GM21390 (cell line): Measurements from ENCODE around the gene KRT82.
"Not testable (repeated sequence)": the region's sequence is repeated elsewhere in the genome, so short reads cannot be mapped to it uniquely, and the experiment has no call there.

ENCODE experiments used
- ATAC-seq: cut with Tn5 transposase; IDR thresholded peaks from one replicate; pipeline ENCODE4 v1.9.1; 2021; ENCODE audit not compliant: unreplicated experiment

The KRT82 gene

DNA sequence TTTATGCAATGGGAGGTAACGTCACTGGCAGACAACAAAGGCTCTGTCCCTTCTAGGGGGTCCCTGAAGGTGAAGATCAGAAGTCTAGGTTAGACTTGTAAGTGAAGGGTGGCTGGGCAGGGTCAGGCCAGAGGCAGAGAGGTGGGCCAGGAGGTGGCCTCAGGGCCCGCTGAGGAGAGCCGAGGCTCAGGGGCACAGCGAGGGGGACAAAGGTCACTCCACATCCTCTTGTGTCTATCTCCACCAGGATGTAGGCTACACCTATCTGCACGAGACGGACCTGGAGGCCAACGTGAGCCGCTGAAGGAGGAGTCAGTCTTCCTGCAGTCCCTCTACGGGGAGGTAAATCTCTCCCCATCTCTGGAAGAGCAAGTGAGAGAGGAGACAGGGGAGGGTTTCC lies 59.1 kb downstream of the KRT82 start:
- no peak for ATAC-seq

DNA sequence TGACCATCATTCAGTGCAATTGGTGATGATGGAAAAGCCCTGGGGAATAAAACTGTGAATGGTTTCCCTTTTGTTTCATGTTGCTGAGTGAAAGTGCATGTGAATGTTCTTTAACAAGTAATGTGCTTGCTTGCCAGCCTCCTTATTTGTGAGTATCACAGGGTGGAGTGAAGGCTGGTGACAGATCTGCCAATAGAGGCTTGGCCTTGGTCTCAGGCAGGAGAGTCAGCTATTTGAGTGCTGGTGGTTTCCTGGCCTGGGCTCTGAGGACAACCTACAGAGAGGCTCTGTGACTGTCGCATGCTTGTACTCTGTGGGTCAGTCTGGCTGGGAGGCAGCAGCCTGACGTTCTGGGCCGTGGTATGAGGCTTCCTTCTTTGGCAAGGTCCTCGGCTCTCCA lies 59.5 kb downstream of the KRT82 start:
- ATAC-seq, result no peak

- not testable (repeated sequence) for ATAC-seq
These were observed 61.1 kb downstream of the KRT82 start for GRCh38 chr12:52345041-52345440.

DNA sequence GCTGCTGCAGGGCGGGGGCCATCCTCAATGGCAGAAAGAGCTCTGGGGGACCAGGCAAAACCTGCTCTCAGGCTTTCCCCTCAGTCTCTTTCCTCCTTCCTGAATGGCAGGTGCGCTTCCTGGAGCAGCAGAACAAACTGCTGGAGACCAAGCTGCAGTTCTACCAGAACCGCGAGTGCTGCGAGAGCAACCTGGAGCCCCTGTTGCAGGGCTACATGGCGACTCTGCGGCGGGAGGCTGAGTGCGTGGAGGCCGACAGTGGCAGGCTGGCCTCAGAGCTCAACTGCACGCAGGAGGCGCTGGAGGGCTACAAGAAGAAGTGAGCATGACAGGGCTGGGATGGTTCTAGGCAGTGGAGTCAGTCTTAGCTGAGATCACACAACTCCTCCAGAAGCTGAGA lies 62.0 kb downstream of the KRT82 start:
- ATAC-seq, result no peak
